ENCODE measurements around the gene NFAM1.

- TF ChIP-seq POLR2AphosphoS5 (IDR thresholded peaks at IDR 0.05; ENCODE audit: low read depth, low read length) (no peak), POLR2A (IDR thresholded peaks at IDR 0.05; ENCODE audit: low read depth, low read length) (no peak), TAF1 (IDR thresholded peaks at IDR 0.05; ENCODE audit: borderline replicate concordance, low read depth, low read length) (no peak)
Observed at GRCh38 chr22:42450862-42451261, 18.7 kb upstream of the NFAM1 start.
